HT1080 (cell line): ENCODE results near the gene CCDC43. TPM values are rescaled to one million over a fixed set of nuclear protein-coding genes. Genes with fewer than 3 reads are reported as not detected.

ENCODE experiments used
- DNase-seq: peaks from one replicate; pipeline ENCODE4 v3.0.0-alpha.2; 2015; ENCODE audit warnings: low read depth
- small RNA-seq: library from RNA; depleted of rRNA; stranded (forward); fragments of <200 nt; gene quantifications from one replicate; pipeline ENCODE3, GENCODE V24; 2014
- total RNA-seq: library from RNA; depleted of rRNA; stranded (reverse); fragments of >200 nt; shearing (Covaris generic); gene quantifications from 2 replicates; pipeline ENCODE4 v1.2.3, GENCODE V29; 2014; rRNA removed

Gene CCDC43
- total RNA-seq, 1 experiment from 2014 or later, result 40.9 TPM

- no peak for DNase-seq
Measured at GRCh38 chr17:44627513-44628242, 61.9 kb downstream of the CCDC43 start.

Small RNA genes lying within 50 kb of the gene (small RNA-seq; reads per million reads assigned to genes)
- gene RN7SL819P, result not detected
- not detected for gene SMCO4P1

Other genes starting within 250 kb of the CCDC43 start
- gene GPATCH8, start 186.4 kb downstream of the CCDC43 start, total RNA-seq, result 9.6 and 13.2 TPM in 2 replicates
- 9.7 and 14.6 TPM in 2 replicates for gene FZD2, start 132.3 kb downstream of the CCDC43 start, total RNA-seq
- 0.02 and 0.03 TPM in 2 replicates for gene MEIOC, start 33.3 kb downstream of the CCDC43 start, total RNA-seq
- gene DBF4B, start 18.9 kb upstream of the CCDC43 start, total RNA-seq, result 11.4 and 11.6 TPM in 2 replicates
- 2.8 and 3.4 TPM in 2 replicates for gene ADAM11, start 69.2 kb upstream of the CCDC43 start, total RNA-seq
- 26.0 and 42.7 TPM in 2 replicates for gene GJC1, start 140.5 kb upstream of the CCDC43 start, total RNA-seq
- gene HIGD1B, start 158.1 kb upstream of the CCDC43 start, total RNA-seq, result not detected in 2 replicates
- gene EFTUD2, start 209.7 kb upstream of the CCDC43 start, total RNA-seq, result 122 and 137 TPM in 2 replicates
- gene GFAP, start 225.7 kb upstream of the CCDC43 start, total RNA-seq, result 0.07 and 0.18 TPM in 2 replicates